ENCODE measurements around the gene NATD1.
"Not testable (repeated sequence)": the region's sequence is repeated elsewhere in the genome, so short reads cannot be mapped to it uniquely, and the experiment has no call there.

The NATD1 gene

GRCh38 chr17:21198411-21198810 is 54.8 kb downstream of the NATD1 start:
- DNase-seq: no peak

GRCh38 chr17:21196126-21196525 is 57.1 kb downstream of the NATD1 start:
- no peak for DNase-seq

GRCh38 chr17:21194703-21195102 is 58.5 kb downstream of the NATD1 start:
- DNase-seq: peak in 4 of 58 donors; percentile 11 to 16 (median 13)

GRCh38 chr17:21194226-21194625 is 59.0 kb downstream of the NATD1 start:
- no peak for DNase-seq

- no peak for DNase-seq
Observed at GRCh38 chr17:21193031-21193430, 60.2 kb downstream of the NATD1 start.

GRCh38 chr17:21192414-21192813 is 60.8 kb downstream of the NATD1 start:
- not testable (repeated sequence) for DNase-seq

GRCh38 chr17:21191698-21192097 is 61.5 kb downstream of the NATD1 start:
- DNase-seq: no peak

- no peak for DNase-seq
Observed at GRCh38 chr17:21190078-21190477, 63.1 kb downstream of the NATD1 start.

GRCh38 chr17:21189361-21189760 is 63.8 kb downstream of the NATD1 start:
- peak in 2 of 58 donors; percentile 19 to 22 for DNase-seq
